M059J (cell line): ENCODE measurements around the gene GPSM1. TPM values are rescaled to one million over a fixed set of nuclear protein-coding genes. Genes with fewer than 3 reads are reported as not detected.
A peak's percentile ranks its signal among the peaks of the same experiment; 100 is the strongest.

Experiments used
- DNase-seq: peaks from one replicate; pipeline ENCODE4 v3.0.0-alpha.2; 2012; ENCODE audit warnings: low read depth
- total RNA-seq: library from RNA; depleted of rRNA; stranded (reverse); fragments of >200 nt; shearing (Covaris generic); gene quantifications from 2 replicates; pipeline ENCODE4 v1.2.3, GENCODE V29; 2014; rRNA removed

GPSM1 gene, protein sequence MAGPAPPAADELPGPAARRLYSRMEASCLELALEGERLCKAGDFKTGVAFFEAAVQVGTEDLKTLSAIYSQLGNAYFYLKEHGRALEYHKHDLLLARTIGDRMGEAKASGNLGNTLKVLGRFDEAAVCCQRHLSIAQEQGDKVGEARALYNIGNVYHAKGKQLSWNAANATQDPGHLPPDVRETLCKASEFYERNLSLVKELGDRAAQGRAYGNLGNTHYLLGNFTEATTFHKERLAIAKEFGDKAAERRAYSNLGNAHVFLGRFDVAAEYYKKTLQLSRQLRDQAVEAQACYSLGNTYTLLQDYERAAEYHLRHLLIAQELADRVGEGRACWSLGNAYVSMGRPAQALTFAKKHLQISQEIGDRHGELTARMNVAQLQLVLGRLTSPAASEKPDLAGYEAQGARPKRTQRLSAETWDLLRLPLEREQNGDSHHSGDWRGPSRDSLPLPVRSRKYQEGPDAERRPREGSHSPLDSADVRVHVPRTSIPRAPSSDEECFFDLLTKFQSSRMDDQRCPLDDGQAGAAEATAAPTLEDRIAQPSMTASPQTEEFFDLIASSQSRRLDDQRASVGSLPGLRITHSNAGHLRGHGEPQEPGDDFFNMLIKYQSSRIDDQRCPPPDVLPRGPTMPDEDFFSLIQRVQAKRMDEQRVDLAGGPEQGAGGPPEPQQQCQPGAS
- total RNA-seq: 4.5 and 12.5 TPM in 2 replicates

GRCh38 chr9:136327304-136327974 lies at the start of gene GPSM1:
GPSM1 (plus strand) TSS chr9:136327539; CDS start chr9:136327696, 157 bp downstream.
- peak; percentile 38 for DNase-seq

DNA sequence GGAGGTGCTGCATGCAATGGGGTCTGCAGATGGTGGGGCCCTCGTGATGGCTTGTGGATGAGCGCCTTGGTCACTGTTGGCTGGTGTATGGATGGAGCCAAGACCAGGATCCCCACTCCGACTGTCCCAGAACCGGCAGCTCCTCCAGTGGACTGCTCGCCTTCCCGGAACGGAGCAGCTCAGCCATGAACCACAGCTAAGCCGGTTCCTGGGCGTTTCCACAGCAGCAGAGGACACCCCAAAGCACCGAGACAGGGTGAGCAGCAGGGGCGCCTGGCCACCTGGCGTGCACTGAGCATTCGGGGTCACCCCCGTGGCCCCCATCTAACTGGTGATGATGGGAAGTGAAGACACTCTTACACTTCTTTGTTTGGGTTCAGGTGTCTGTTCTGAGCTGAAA lies 49.6 kb upstream of the GPSM1 start:
- no peak for DNase-seq

DNA sequence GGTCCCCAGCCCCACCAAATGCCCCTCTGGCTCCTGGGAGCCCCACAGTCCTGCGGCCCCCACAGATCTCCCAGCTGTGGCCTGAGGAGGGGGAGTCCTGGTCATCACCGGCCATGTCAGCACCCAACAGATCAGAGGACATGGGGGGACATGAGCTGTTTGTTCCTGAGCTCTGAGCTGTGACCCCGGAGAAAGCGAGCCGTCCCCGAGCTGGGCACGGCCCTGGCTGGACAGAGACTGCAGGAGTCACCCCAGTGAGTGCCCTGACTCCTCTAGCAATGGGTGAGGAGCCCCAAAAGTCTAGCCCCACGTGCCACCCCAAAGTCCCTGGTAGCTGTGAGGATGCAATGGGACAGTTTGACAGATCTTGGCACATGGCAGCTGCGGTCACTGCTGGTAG lies 49.1 kb upstream of the GPSM1 start:
- DNase-seq: no peak

DNA sequence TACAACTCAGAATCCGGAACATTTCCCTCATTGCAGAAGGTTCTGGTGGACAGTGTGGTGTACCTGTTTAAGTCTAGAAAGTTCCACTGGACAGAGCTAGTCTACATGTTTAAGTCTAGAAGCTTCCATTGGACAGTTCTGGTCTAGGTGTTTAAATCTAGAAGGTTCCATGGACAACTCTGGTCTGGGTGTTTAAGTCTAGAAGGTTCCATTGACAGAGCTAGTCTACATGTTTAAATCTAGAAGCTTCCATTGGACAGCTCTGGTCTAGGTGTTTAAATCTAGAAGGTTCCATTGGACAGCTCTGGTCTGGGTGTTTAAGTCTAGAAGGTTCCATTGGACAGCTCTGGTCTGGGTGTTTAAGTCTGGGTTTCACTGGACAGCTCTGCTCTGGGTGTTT lies 48.4 kb upstream of the GPSM1 start:
- DNase-seq: no peak

GRCh38 chr9:136279471-136279870 lies 47.9 kb upstream of the GPSM1 start:
- no peak for DNase-seq

DNA sequence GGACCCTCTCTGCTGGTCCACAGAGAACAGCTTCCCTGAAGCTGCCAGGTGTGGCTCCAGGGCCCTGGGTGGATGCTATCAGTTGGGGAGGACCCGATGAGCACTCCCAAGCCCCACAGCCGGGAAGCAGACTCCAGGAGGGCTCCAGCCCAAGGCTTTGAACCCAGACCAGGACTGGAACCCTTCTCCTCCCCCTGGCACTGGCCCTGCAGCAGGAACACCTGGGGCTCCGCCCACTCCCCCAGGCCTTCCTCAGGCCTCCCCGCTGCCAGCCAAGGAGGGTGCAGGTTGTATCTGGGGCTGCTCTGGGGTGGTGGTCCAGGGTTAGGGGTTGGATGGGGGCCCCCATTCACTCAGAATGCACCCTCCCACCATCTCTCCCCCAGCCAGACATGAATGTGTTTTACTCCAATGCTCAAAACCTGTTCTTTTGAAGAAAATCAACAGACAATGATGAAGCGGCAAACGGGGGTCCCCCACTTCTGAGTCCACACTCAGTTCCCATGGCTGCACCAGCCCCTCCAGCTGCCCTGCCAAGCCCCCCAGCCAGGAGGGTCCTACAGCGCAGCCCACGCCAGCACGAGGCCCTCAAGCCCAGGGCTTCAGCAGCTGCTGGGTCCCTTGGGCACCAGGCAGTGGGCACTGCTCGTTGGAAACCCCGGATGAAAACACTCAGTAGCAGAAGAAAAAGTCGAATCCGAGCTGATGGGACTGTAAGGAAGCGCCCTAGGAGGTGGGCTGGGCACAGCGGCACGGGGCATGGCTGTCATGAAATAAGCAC lies 46.6 kb upstream of the GPSM1 start:
- no peak for DNase-seq

DNA sequence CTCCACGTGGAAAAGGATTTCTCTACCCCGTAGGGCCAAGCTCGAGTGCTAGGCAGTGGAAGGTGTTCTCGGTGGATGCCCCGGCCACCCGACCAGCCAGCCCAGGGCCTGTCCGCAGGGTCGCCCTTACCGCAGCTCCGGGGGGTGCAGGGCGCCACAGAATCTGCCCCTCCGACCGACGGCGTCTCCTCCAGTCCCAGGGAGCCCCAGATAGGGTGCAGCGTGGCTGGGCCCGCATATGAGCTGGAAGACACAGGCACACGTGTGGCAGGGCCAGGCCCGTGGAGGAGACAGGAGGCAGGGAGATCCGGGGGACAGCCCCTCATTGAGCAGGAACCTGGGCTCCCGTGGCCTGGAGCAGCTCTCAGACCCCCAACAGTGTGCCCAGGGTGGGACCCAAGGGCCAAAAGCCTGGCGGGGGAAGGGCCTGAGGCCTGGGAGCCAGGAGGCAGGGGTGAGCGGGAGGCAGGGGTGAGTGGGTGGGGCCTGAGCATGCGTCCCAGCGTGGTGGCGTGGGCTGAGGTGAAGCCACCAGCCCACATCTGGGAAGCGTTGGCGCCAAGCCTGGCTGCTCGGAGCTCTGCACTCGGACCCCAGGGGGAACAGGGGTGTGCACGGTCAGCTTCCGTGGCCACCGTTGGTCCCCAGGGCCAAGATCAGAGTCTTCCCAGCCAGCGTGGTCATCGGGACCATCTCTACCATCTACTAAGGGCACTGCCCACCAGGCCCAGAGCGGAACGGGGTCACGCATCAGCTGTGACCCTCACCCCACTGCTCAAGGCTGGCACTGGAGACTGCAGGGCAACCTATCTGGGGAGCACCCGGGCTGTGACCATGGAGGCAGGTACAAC lies 45.7 kb upstream of the GPSM1 start:
- DNase-seq: no peak

DNA sequence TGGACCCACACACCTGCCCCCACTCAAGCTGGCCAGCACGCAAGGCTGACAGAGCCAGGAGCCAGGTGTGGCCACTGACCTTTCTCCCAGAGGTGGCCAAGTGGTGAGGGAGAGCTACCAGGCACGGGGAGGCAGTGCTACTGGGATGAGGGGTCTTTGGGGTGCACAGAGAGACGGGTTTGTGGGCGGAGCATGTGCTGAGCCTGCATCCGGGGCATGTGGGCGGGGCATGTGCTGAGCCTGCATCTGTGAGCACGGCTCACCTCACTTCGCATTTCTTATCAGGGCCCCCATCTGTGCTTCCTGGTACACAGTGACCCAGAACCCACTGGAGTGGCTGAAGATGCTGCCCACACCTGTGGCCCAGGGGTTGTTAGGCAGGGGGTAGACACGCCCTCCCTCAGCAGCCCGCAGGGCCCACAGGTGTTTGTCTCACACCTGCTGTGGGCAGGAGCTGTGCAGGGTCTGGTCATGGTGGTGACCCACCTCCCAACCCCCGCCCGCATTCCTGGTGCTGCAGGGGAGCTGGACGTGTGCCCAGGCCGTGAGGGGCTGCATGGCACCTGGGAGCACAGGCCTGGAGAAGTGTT lies 45.0 kb upstream of the GPSM1 start:
- no peak for DNase-seq

- DNase-seq: peak; percentile 67
These were observed 43.8 kb upstream of the GPSM1 start for GRCh38 chr9:136283291-136284235.

GRCh38 chr9:136284311-136284710 lies 43.0 kb upstream of the GPSM1 start:
- DNase-seq: no peak

- no peak for DNase-seq
These were observed 42.4 kb upstream of the GPSM1 start for GRCh38 chr9:136284951-136285350.

GRCh38 chr9:136285501-136286358 lies 41.6 kb upstream of the GPSM1 start:
- DNase-seq: no peak

DNA sequence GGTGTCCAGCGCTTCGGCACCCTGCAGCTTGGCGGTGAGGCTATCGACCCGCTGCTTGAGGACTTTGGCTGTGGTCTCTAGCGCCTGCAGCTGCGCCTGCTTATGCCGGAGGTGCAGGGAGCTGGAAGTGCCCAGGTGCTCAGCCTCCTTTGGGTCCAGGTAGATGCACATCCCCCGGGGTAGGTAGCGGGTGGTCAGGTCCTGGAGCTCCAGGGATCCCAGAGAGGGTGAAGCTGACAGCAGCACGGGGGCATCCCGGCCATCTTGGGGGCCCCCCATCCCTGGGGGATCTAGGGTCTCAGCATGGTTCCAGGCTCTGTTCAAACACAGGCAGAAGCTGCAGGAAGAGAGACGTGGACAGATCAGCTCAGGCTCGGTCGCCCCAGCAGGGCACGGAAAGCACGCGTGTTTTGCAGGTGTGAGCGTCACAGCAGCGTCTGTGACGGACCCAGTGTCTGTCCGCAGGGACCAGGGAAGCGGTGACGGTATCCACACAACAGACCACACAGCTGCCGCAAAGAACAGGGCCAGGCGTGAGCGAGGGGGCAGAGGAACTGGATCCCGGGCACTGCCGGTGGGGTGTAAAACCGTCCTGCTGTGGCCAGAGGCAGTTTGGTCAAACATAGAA lies 40.9 kb upstream of the GPSM1 start:
- DNase-seq: no peak

DNA sequence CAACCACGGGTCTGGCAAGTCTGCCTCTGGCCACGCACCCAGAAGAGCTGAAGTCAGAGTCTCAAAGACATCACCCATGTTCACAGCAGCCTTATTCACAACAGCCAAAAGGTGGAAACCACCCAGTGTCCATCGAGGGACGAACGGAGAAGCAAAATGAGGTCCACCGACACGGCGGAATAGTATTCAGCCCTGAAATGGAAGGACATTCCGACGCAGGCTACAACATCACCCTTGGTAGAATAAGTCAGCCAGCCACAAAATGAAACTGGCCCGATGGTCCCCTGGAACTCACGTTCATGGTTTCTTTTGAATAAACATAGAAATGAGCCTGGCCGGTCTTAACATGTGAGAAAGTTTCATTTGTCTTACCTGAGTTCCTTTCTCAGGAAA lies 40.4 kb upstream of the GPSM1 start:
- no peak for DNase-seq

DNA sequence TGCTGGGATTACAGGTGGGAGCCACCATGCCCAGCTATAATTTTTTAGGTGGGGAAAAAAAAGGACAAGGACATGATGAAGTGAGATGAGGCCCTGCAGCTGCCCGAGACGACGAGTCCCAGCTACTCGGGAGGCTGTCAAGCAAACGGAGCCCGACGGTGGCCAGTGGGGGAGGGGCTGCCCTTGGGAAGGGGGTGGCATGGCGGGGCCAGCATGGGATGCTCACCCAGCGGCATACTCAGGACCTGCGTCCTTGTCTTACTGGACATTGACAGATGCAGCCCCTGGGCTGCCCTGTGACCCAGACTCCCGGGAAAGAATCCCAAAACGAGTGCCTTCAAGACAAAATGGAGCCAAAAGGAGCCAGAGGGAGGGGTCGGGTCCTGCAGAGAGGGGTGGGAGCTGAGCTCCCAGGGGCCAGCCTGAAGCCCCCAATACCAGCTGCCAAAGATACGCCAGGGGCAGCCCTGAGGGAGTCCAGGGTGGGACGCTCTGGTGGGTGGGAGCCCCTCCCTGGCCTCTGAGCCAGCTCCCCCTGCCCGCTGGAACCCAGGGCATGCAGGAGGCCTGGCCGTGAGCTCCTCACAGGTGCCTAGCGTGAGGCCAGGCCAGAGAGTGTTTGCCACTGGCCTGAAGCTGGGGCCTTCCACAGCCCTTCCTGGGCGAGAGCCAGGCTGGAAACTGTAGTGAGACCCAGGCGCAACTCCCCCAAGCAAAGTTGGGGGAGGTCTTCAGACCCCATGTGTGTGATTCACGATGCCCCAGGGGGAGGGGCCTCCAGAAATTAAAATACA lies 39.2 kb upstream of the GPSM1 start:
- no peak for DNase-seq

DNA sequence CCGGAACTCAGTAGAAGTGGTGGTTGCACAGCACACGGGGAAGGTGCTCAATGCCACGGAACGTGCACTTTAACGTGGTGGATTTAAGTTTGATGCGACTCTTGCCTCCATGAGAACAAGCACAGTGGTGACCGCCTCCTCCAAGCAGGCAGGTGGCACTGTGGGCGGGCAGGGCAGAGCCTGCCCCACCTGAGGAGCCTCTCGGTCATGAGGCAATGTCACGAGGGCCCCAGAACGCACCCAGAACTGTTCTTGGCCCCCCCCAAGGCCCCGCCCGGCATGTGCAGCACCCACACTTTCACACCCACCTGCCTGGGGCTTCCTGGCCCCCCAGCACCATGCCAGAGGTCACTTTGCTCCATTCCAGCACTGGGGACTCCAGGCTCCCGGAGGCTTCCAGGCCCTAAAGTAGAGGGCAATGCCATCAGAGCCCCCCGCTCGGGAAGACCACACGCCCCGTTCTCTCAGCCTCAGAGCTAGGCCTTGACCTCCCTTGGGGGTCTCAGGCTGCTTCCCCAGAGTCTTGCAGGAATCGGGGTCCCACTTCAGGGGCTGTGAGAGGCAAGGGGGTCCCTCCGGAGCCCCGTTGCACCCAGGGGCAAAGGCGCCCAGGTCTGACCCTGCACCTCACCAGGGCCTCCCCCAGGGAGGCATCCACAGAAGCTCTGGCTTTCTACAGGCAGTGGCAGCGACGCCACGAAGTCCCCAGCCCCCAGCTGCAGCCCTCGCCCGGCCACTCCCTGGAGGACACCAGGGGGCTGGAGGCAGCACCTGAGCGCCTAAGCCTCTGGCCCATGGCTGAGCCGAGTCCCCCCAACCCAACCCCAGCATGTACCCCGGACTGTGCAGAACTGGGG lies 37.5 kb upstream of the GPSM1 start:
- no peak for DNase-seq
